HT-29 (cell line): ENCODE data around the gene BCO2. TPM values are rescaled to one million over a fixed set of nuclear protein-coding genes. Genes with fewer than 3 reads are reported as not detected.
A peak's percentile ranks its signal among the peaks of the same experiment; 100 is the strongest.

Experiments used
- DNase-seq: peaks from one replicate; pipeline ENCODE4 v3.0.0-alpha.2; 2015; ENCODE audit warnings: low spot score
- total RNA-seq: library from RNA; depleted of rRNA; stranded (reverse); fragments of >200 nt; shearing (Covaris generic); gene quantifications from 2 replicates; pipeline ENCODE4 v1.2.3, GENCODE V29; 2014

The BCO2 gene
- total RNA-seq, 1 experiment from 2014 or later: 0.84 TPM

DNA sequence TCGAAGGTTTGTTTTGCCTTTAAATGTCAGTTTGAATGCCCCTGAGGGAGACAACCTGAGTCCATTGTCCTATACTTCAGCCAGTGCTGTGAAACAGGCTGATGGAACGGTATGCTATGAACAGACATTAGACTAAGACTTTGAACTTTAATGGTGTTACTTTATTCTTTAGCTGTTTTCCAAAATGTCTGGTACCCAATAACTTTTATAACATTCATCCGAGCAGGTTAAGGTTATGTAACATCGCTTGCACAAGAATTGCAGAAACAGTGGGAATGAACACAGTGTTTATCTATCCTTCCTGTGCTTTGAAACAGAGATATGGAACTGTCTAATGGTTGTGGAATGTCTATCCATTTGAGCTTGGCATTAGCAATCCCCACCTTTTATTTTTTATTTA lies 38.4 kb downstream of the BCO2 start:
- no peak for DNase-seq

DNA sequence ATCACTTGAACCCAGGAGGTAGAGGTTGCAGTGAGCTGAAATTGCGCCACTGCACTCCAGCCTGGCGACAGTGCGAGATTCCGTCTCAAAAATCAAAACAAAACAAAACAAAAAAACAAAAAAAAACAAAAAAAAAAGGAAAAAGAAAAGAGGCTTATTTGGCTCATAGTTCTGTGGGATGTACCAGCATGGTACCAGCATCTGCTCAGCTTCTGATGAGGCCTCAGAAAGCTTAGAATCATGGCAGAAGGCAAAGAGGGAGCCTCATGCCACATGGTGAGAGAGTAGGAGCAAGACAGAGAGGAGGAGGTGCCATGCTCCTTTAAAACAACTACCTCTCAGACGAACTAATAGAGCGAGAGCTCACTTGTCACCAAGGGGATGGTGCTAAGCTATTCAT lies 40.3 kb downstream of the BCO2 start:
- DNase-seq: no peak

DNA sequence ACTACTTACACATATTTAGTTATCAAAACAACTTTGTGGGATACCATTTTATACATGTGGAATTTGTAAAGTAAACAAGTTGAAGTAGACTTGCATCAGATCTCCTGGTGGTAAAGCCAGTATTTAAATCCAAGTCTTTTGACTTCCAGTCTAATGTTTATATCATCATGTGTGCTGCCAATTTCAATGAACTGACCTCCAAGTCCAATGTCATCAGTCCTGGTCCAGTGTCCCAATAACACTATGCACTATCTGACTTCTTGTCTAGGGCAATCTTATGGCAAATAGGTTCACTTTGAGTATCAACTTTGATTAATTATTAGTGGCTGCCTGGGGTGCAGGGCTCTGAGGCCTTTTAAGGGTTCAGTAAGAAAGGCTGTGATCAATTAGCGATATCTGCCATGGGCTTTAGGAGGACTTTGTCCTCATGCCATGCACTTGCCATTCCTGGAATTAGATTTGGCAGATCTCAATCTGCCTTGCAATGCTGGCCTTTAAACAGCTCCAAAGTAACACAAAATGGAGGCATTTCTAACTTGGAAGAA lies 41.3 kb downstream of the BCO2 start:
- no peak for DNase-seq

DNA sequence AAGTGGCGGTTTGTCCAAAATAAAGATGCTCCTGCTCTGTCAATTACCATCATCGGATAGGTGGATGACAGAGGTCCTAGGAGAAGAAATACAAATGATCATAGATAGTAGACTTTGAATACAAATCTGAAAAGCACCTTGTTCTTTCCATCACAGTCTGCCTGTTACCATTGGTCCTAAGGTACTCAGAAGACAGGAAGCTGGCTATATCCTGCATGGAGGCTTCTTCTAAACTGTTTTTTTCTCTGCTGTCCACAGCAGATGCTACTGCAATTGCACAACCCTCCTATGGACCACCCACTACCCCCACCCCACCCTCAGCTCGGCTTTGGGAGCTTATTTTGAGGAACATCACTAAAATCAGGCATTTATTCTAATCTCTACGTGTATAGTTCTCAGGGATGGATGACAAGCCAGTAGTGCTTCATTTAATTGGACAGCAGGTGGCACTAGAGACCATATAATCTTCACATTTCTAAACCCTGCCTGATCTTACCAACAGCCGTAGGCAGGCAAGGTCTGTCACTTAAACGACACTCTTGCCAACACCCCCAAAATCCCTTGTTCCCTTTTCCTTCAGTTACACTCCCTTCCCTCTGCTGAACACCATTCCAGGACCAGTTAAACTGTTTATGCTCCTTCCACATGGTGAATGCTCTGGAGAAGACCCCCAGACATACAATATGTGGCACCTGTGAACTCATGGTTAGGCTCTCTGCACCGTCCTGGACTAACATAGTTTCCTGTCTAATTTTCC lies 44.3 kb downstream of the BCO2 start:
- DNase-seq: peak; percentile 93

DNA sequence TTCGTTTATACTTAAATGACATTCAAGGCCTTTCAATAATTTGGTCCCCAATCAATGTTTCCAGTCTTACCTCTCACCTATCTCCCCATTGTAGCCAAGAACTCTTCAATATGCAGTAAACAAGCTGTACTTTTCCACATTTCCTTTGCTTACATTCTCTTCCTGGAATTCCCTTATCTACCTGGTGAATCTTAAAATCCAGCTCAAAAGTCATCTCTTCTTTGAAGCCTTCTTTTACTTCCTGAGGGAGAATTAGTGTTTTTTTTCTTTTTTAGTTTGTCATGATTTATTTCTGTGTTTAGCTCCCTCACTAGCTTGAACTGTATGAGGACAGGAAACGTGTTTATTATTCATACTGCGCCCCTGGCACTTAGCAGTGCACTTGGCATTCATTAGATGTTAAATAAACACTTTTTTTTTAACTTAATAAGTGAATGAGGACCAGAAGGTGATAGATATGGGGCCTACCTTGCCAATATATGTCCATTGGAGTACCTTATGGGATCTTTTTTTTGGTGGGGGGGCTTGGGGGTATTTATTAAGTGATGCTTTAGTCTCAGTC lies 46.0 kb downstream of the BCO2 start:
- no peak for DNase-seq

DNA sequence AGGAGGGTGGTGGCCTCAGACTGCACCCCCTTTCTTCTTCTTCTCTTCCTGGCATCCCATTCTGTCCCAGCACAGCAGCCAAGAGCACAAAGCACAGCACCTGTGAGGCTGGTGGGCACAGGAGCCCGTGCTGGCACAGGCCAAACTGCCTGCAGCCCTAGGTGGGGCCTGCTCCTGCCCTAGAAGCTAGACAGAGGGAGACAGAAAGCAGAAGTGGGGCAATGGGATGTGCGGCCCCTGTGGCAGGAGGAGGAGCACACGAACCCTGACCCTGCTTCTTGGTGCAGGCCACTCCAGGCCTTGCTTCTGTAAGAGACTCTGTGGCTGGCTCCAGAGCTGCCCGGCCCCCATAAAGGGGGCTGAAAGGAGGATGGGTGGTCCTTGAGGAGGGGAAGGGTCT lies 47.0 kb downstream of the BCO2 start:
- DNase-seq: no peak

DNA sequence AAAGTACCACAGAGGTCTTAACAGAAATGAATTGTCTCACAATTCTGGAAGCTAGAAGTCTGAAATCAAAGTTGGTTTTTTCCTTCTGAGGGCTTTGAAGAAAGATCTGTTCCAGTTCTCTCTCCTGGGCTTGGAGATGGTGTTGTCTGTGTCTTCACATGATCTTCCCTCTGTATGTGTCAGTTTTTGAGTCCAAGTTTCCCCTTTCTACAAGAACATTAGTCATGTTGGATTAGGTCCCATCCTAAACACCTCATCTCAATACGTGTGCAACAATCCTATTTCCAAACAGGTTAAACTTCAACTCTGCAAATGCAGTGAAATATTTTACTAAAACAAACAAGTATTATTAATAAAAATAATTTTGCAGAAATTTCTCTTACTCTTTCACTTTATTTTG lies 47.8 kb downstream of the BCO2 start:
- DNase-seq: no peak

DNA sequence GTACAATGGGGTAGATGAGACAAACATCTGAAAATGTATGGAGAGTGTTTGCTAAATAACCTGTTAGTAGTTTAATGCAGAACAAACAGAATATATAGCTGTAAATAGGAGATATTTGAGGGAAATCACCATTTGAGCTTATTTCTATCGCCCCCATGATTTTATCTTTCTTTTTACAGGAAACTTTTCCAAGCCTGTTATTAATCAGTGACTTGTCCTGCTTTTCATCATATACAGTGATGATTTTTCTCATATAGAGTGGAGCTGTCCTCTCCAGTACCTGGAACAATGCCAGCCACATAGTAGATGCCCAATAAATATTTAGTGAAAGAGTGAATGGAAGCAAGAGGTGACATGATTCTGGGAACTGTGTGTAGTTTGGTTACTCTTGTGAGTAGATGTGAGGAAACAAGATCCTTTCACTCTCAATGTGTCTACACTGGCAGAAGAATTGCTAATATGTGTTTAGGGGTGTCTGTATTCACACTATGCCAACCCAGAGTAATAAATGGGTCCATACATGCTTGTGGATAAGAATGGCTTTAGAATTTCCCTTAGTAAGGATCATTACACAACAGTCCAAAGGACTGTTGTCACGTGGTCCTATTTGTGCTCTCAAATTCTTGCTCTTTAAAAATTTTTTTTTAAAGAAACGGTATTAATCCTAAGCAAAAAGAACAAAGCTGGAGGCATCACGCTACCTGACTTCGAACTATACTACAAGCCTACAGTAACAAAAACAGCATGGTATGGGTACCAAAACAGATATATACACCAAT lies 48.6 kb downstream of the BCO2 start:
- no peak for DNase-seq

DNA sequence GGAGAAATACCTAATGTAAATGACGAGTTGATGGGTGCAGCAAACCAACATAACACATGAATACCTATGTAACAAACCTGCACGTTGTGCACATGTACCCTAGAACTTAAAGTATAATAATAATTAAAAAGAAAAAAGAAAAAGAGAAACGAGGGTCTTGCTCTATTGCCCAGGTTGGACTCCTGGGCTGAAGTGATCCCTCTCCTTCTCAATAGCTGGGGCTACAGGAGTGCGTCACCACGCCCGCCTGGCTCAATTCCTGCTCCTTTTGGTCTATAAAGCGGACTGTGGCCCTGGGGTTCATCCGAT lies 50.4 kb downstream of the BCO2 start:
- DNase-seq: no peak

DNA sequence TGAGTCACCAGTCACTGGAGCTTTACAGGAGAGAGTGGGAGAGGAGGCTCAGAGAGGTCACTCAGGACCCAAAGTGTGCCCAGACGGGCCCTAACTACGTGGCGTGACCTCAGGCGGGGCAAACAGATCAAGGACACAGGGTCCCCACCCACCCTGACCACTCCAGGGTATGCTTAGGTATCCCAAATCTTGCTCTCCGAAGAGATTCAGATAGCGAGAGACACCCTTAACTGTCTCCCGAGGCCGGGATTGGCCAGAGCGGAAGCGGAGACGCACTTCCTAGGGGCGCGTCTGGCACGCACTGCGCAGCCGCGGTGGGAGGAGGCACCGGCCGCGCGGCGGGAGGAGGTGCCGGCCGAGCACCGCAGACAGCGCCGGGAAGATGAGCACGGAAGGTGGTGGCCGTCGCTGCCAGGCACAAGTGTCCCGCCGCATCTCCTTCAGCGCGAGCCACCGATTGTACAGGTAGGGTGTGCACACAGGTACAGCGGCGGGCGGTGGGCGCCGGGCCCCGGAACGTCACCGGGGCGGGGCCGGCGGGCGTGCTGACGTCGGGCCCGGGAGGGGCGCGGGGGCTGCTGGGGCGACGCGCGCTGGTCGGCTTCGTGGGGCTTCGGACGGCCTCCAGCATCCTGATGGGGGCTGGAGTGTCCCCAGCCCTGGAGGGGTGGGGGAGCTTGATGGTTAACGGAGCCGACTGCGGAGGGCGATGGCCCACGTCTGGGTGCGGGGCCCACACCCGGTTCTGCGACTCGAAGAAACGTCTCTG lies 50.9 kb downstream of the BCO2 start, which contains the start of gene PTS:
TSS of gene PTS (plus strand) at position 367 of the 769 bp plus-strand sequence. CDS start at position 383, 16 bp downstream.
- peak; percentile 96 for DNase-seq

DNA sequence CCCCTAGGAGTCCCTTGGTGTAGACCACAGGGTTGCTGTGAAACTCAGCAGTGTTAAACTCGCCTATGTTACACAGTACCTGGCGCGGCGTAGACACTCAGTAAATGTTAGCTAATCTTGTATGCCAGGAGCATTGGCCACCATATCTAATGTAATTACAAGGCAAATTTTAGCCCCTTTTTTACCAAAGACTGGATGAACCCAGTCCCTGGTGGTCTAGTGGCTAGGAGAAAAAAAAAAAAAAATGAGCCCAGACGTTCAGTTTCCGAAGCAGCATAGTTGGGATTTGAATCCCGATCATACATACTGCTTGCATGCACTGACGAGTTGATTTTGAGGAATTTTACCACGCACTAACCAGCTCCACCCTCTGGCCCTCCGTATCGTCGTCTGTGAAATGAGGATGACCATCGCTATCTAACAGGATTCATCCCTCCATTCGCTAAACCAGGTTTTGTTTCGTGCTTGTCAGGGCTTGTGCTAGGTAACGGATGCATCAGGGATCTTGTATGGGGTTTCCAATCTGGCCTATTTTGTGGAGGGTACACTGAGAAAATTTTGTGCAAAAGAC lies 51.6 kb downstream of the BCO2 start:
- no peak for DNase-seq

DNA sequence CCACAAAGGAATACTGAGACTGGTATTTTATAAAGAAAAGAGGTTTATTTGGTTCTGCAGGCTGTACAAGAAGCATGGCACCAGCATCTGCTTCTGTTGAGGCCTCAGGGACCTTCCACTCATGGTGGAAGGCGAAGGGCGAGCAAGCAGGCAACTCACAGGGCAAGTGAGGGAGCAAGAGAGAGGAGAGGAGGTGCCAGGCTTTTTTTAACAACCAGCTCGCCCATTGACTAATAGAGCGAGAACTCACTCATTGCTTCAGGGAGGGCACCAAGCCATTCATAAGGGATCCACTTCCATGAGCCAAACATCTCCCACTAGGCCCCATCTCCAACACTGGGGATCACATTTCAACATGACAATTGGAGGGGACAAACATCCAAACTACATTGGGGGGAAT lies 52.2 kb downstream of the BCO2 start:
- no peak for DNase-seq

DNA sequence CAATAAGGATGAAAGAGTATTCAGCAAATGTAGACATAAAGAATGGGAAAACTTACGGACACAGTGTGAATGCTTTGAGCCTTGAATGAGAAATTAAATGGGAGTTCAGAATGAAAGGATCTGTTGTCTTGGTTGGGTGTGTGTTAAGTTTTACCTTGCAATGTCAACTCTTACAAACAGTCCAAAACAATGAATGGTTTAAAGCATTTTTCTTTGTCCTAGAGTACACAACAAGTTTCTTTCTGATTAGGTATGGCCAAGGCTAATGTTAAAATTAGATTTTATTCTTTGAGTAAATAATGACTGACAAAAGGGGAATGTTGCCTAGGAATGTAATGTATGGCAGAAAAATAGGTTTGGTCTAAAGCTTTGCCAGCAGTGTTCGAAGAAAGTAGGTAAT lies 53.4 kb downstream of the BCO2 start:
- DNase-seq: no peak

DNA sequence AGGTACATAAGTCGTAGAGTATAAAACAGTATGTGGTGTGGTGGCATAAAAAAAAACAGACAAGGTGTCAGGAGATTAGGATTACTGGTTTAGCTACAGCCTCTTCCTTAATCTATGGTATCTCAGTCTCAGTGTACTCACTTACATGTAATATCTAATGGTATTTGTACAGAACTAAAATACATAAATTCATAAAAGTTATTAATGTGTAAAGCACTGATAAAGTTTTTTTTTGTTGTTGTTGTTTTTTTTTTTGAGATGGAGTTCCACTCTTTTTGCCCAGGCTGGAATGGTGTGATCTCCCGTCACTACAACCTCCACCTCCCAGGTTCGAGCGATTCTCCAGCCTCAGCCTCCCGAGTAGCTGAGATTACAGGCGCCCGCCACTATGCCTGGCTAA lies 53.8 kb downstream of the BCO2 start:
- DNase-seq: no peak

DNA sequence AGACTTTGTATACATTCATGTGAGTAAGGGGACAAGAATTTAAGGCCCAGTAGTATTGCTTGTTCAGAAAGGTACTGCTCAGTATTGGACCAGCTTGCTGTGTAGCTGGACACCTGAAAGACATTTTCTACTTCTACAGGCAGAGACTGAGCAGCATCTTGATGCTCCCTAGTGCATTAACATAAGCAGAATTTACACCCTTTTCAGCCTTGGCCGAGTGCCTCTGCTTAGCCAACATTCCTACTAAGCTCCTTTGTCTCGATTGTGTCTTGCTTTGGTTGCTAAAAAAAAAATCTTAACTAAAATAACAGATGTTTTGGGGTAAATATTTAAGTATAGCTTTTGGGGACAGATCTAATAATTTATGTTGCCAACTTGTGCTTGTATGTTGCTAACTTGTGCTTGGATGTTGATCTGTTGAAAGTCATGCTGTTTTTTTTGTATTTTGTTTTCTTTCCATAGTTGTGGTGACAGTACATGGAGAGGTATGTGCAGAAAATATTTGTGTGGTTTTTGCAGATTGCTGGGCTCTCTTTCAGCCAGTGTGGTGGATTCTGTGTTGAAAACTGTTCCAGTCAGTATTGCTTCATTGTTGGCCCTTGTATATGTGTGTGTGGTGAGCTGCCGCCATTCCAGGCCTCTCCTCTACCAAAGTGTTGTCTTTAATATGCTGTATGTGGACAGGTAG lies 54.6 kb downstream of the BCO2 start:
- no peak for DNase-seq

DNA sequence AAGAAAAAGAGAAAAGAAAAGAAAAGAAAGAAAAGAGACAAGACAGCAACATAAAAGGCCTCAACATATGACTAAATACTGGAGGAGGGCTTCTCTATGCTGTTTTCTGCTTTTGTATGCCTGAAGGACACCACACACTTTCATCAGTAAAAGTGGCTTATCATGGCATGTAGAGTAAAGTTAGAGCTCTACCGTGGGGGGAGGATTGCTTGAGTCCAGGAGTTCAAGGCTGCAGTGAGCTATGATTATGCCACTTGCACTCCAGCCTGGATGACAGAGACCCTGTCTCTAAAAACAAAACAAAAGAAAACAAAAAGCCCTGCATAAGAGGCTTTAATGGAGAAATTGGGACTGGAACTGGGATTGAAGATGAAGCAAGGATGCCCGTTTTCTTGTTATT lies 56.6 kb downstream of the BCO2 start:
- no peak for DNase-seq

DNA sequence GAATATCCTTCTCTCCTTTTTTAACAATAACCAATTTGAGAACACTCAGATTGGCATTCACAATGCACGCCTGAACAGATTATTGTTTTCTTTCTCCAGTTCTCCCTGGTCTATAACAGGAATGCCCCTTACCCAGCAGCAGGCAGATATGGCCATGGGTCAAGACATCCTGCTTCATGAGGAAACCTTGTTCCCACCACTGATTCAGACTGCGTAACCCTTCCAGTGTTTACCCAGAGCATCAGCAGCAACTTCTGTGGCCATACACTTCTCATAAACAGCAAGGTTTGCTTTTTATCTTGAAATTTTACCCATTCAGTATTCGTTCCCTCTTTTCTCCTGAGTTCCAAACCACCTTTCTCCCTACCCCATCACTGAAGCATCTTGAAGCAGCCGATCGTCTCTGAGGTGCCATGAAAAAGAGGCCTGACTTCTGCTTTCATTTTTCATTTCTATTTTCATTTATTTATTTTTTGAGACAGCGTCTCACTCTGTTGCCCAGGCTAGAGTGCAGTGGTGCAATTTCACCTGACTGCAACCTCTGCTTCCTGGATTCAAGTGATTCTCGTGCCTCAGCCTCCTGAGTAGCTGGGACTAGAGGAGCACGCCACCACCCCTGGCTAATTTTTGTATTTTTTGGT lies 60.6 kb downstream of the BCO2 start:
- DNase-seq: no peak

DNA sequence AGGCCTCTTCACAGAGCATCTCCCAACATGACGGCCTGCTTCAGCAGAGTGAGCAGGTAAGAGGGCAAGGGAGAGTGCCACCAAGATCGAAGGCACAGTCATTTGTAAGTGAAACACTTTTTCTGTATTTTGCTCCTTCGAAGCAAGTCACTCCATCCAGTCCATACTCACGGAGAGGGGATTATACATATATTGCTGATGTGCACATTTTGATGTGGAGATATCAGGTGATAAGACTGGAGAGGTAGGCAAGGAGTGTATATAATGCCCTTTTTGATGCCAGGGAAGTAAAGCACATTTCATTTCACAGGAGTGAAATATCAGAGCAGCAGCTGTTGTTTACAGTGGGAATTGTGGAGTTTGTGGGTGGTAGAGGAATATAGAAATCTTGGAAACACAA lies 62.1 kb downstream of the BCO2 start:
- DNase-seq: no peak

DNA sequence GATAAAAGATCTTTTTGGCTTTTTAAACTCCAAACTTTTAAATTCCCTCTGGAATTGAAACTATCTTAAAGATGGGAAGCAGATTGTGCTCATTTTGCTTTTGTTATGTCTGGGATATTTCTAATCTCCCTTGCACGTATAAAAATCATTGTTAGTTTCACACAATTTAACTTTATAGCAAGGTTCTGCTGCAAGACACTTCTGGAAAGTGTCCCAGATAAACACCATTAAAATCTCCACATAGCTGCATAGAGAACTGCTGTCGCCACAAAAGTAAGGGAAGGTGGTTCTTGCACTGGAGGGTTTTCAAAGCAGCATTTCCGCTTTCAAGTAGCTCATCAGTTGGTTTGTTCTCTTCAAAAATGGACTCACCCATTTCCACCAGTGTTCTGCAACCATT lies 62.7 kb downstream of the BCO2 start:
- no peak for DNase-seq

DNA sequence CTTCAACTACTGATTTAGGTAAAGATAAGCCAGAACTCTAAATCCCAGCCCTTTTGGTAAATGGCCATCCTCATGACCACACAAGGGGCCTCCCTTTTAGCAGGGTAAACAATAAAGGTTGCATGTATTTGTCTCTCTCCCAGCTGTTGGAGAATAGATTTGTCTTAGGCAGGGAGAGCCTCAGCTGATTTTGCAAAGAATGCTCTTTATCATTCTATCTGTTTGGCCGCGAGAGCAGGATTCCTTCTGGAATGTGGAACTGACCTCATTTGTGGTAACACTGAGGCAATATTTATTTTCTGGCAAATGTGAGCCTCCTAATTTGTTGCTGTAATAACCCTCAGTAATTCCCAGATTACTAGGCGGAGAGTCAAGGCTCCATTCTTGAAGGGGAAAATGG lies 66.2 kb downstream of the BCO2 start:
- DNase-seq: no peak
